HL-60/S4 treated with phorbol 12-myristate 13-acetate at 8.2 ng/mL for 4 days and 3 days (cell line): ENCODE results near the gene PLCG2.
"Not testable (repeated sequence)": the region's sequence is repeated elsewhere in the genome, so short reads cannot be mapped to it uniquely, and the experiment has no call there.

Experiments used
- in situ Hi-C: fragments of 300-500 bp; cut with MboI; formaldehyde crosslinking; loops from 2 replicates; pipeline ENCODE4 v1.15.0; 2022; ENCODE audit warnings: low sequenced_read_pairs

The PLCG2 gene

GRCh38 chr16:81987706-81988105 lies 208.6 kb downstream of the PLCG2 start:
- in situ Hi-C loops: no loop called here

DNA sequence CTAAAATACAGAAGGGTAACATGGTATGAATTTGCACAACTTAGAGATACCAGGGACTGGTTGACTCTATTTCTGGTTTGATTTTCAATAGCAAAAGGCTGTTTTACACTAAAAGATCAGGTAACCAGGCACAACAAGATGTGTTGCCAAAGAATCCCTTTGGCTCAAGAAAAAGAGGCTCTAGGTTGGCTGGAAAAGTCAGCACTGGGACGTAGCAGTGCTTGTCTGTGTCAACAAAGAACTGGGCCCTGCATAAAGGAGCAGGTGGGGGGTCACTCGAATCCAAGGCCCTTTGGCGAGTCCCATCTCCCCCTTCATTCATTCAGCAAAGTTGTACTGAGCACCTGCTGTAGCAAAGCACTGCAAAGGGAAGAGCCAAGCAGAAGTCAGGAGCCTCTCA lies 213.8 kb downstream of the PLCG2 start:
- in situ Hi-C loops: no loop called here

DNA sequence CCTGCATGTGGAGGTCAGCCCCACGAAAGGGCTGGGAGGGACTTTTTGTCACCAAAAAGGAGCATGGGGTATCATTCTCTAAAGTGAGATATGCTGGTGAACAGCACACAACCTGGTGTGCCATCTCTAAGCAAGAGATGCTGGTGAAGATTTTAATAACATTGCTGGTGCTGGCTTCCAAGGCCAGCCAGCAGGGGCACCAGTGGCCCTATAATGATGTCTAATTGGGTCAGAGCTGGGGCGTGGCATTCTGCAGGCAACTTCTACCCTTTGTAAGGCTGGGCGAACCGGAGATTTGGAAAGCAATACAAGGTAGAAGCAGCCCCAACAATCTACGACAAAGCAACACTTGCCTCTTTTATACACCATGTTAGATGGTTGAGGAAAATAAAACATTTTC lies 215.4 kb downstream of the PLCG2 start:
- in situ Hi-C loops: no loop called here

DNA sequence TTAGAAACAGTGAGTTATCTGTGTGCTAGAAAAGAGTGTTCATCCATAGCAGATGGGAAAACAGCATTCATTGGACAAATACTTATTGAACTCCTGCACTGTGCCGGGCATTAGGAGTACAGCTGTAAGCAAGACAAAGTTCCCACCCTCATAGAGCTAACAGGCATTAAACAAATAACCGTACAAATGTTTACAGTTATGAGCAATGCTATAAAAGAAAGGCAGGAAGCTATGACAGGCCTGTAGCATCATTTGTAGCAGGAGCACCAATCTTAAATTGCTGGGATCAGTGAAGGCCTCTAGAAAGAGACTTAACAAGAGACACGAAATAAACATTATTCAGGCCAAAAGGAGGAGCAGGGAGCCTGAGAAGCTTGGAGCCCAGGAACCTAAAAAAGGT lies 216.6 kb downstream of the PLCG2 start:
- in situ Hi-C loops: no loop called here

GRCh38 chr16:81996664-81997509 lies 217.8 kb downstream of the PLCG2 start:
- in situ Hi-C loops: no loop called here

DNA sequence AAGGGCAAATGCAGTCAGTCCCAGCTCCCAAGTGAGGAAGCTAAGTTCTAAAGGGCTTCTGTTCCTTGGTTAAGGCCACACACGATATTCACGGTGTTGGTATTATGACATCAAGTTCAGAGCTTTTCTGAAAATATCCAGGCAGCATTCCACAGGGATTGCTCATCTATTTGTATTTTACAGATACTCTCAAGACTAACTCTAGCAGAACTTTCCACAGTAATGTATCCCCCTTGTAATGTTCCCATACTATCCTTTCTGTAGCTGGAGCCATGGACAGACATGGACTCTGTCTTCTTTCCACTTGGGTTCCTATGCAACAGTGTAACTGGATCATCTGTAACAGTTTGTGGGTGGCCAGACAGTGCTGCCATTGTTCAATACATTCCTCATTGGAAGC lies 218.6 kb downstream of the PLCG2 start:
- in situ Hi-C loops: no loop called here

DNA sequence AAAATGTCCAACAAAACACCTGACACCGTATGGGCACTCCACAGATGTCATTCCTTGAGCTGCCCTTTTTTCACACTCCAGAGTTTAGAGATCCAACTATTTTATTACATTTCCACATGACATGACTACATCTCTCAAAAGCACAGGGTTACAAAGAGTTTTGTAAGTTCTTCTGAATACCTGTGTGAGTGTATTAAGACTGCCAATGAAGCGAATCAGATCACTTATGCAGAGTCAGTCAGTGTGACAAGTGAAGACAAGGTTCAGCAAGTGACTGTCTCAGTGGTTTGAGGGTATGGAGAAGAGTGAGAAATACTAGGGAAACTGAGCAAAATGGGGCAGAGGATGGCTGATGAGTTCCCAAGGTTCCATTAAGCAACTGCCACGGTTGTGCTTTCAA lies 223.7 kb downstream of the PLCG2 start:
- in situ Hi-C loops: no loop called here

DNA sequence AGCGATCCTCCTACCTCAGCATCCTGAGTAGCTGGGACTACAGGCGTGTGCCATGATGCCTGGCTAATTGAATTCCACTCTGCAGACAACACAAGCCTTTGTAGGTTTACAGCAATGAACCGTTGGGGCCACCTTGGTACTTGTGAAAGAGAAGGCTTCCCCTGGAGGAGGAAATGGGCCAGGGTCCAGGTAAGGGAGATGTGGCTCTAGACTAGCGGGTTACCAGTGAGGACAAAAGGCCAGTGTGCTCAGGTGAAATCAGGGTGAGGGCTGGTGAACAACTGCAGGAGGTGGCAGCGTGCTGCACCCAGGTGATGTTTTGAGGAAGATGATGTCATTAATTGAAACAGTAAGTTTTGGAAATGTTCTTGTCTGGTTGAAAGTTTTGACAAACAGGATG lies 225.5 kb downstream of the PLCG2 start:
- in situ Hi-C loops: no loop called here

GRCh38 chr16:82005027-82005830 lies 226.1 kb downstream of the PLCG2 start:
- in situ Hi-C loops: no loop called here

DNA sequence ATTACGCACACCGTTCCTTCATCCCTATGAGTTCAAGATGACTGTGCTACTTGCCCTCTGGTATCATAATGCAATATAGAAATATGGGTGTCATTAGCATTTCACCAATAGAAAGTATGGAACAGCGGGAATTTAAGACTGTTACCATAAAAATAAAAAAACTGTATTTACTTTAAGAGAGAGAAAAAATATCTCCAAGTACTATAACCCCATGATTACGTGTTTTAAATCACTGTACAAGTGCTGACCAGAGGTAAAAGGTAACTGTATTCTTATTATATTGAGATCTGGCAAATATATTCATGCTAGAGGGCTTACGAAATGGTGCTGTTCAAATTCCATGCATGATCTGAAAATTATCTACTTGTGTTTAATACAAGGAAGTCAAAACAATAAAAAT lies 226.9 kb downstream of the PLCG2 start:
- in situ Hi-C loops: no loop called here

DNA sequence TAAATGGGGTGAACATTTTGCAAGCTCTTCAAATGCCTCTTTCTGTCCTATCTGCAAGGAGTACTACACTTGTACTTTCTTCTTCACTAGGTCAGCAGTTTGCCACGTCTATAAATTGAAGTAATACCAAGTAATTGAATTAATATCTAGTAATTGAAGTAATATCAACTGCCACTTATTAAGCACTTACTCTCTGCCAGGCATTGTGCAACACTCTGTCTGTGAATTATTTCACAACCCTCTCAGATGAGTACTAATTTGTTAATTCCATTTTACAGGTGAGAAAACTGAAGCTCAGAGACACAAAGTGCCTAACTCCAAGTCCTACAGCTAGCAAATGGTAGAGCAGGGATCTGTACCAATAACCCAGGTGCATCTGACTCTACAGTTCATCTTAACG lies 228.1 kb downstream of the PLCG2 start:
- in situ Hi-C loops: no loop called here

DNA sequence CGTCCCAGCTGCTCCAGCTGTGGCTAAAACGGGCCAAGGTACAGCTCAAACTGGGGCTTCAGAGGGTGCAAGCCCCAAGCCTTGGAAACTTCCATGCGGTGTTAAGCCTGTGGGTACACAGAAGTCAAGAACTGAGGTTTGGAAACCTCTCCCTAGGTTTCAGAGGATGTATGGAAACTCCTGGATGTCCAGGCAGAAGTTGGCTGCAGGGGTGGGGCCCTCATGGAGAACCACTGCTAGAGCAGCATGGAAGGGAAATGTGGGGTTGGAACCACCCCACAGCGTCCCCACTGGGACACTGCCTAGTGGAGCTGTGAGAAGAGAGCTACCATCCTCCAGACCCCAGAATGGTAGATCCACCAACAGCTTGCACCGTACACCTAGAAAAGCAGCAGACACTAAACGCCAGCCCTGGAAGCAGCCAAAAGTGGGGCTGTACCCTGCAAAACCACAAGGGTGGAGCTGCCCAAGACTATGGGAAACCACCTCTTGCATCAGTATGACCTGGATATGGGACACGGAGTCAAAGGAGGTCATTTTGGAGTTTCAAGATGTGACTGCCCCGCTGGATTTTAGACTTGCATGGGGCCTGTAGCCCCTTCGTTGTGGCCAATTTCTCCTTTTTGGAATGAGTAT lies 230.0 kb downstream of the PLCG2 start:
- in situ Hi-C loops: no loop called here

DNA sequence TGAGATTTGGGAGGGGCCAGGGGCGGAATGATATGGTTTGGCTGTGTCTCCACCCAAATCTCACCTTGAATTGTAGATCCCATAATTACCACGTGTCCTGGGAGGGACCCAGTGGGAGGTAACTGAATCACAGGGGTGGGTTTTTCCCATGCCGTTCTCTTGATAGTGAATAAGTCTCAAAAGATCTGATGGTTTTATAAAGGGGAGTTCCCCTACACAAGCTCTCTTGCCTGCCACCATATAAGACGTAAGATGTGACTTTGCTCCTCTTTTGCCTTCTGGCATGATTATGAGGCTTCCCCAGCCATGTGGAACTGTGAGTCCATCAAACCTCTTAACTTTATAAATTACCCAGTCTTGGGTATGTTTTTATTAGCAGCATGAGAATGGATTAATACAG lies 230.7 kb downstream of the PLCG2 start:
- in situ Hi-C loops: not testable (repeated sequence)

GRCh38 chr16:82010649-82011048 lies 231.6 kb downstream of the PLCG2 start:
- in situ Hi-C loops: no loop called here

DNA sequence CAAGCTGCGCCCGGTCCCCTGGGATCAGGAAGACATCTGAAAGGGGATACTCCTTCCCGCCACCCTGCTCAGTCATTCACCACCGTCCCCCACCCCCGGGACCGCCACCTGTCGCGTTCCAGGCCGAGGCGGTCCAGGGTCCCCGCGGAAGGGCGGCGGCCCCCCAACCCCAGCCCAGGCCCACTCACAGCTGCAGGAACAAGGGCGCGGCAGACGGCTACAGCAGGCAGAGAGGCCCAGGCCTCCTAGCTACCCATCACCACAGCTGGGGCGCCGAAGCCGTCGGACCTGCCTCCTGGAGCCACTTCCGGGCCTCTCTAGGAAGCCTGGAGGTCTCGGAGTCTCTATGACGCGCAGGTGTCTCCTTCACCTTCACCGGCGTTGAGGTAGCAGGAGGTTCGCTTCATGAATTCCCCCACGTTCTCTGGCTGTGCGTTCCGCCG lies 232.1 kb downstream of the PLCG2 start, which contains the start of gene SDR42E1:
Gene SDR42E1, minus strand, starts transcription at position 272 of the 443 bp plus-strand sequence. CDS start 10,612 bp downstream, outside the sequence.
- in situ Hi-C loops: no loop called here
